SK-N-SH treated with all-trans-retinoic acid at 6 μM for 48 hours (cell line): Measurements from ENCODE around the gene PITPNC1.
"Not testable (repeated sequence)": the region's sequence is repeated elsewhere in the genome, so short reads cannot be mapped to it uniquely, and the experiment has no call there.

ENCODE experiments used
- ATAC-seq: fragments of 200-7000 bp; cut with Tn5 transposase; 3 replicates; pipeline ENCODE4 v1.9.1; 2020; ENCODE audit warnings: mild to moderate bottlenecking, moderate library complexity
- ARNTL ChIP-seq: fragments of 450-650 bp; formaldehyde crosslinking; IDR thresholded peaks from 2 replicates; pipeline ENCODE4 v1.5.0; 2020; ENCODE audit warnings: low read depth, mild to moderate bottlenecking, moderate library complexity, borderline replicate concordance
- CSDC2 ChIP-seq: fragments of 250-450 bp; sonication (Bioruptor Pico); IDR thresholded peaks from 2 replicates; pipeline ENCODE4 v1.5.0; 2020; ENCODE audit warnings: mild to moderate bottlenecking, moderate library complexity
- ESRRG ChIP-seq: fragments of 250-450 bp; sonication (Bioruptor Pico); IDR thresholded peaks from 2 replicates; pipeline ENCODE4 v1.6.1; 2021; ENCODE audit warnings: mild to moderate bottlenecking
- GLIS3 ChIP-seq: fragments of 250-450 bp; sonication (Bioruptor Pico); IDR thresholded peaks from 2 replicates; pipeline ENCODE4 v1.5.0; 2020; ENCODE audit warnings: mild to moderate bottlenecking, moderate library complexity
- ISL1 ChIP-seq: fragments of 250-450 bp; sonication (Bioruptor Pico); IDR thresholded peaks from 2 replicates; pipeline ENCODE4 v2.1.2; 2022; ENCODE audit warnings: mild to moderate bottlenecking, moderate library complexity
- OSR1 ChIP-seq: fragments of 250-450 bp; sonication (Bioruptor Pico); IDR thresholded peaks from 2 replicates; pipeline ENCODE4 v1.8.0; 2022; ENCODE audit warnings: moderate library complexity, mild to moderate bottlenecking, inconsistent platforms
- PPARA ChIP-seq: fragments of 250-450 bp; sonication (Bioruptor Pico); IDR thresholded peaks from 2 replicates; pipeline ENCODE4 v1.5.0; 2020; ENCODE audit warnings: mild to moderate bottlenecking, borderline replicate concordance
- TCF4 ChIP-seq: fragments of 250-450 bp; sonication (Bioruptor Pico); IDR thresholded peaks from 2 replicates; pipeline ENCODE4 v1.8.0; 2021; ENCODE audit warnings: mild to moderate bottlenecking, moderate library complexity, borderline replicate concordance
- TOX ChIP-seq: fragments of 250-450 bp; sonication (Bioruptor Pico); IDR thresholded peaks from 2 replicates; pipeline ENCODE4 v1.8.0; 2021; ENCODE audit warnings: mild to moderate bottlenecking, moderate library complexity, borderline replicate concordance
- ZC3H10 ChIP-seq: fragments of 250-450 bp; sonication (Bioruptor Pico); IDR thresholded peaks from 2 replicates; pipeline ENCODE4 v1.5.1; 2021; ENCODE audit warnings: mild to moderate bottlenecking, moderate library complexity
- ZFP3 ChIP-seq: fragments of 250-450 bp; sonication (Bioruptor Pico); IDR thresholded peaks from 2 replicates; pipeline ENCODE4 v1.5.0; 2020; ENCODE audit warnings: mild to moderate bottlenecking, moderate library complexity
- ZFP30 ChIP-seq: fragments of 450-650 bp; formaldehyde crosslinking; IDR thresholded peaks from 2 replicates; pipeline ENCODE4 v1.5.0; 2022; ENCODE audit warnings: mild to moderate bottlenecking, moderate library complexity
- ZNF565 ChIP-seq: fragments of 450-650 bp; formaldehyde crosslinking; conservative IDR thresholded peaks from 2 replicates; pipeline ENCODE4 v1.5.0; 2020; ENCODE audit warnings: low read depth, mild to moderate bottlenecking, moderate library complexity
- ZNF70 ChIP-seq: fragments of 450-650 bp; formaldehyde crosslinking; IDR thresholded peaks from 2 replicates; pipeline ENCODE4 v1.5.0; 2020; ENCODE audit warnings: mild to moderate bottlenecking, moderate library complexity
- TF ChIP-seq, protein P1 (sequence below): fragments of 250-450 bp; sonication (Bioruptor Pico); IDR thresholded peaks from 2 replicates; pipeline ENCODE4 v1.8.0; 2020; ENCODE audit warnings: mild to moderate bottlenecking, moderate library complexity, borderline replicate concordance
- TF ChIP-seq, protein P2 (sequence below): fragments of 250-450 bp; sonication (Bioruptor Pico); IDR thresholded peaks from 2 replicates; pipeline ENCODE4 v1.5.1; 2021; ENCODE audit warnings: mild to moderate bottlenecking, moderate library complexity
- TF ChIP-seq, protein P3 (sequence below): fragments of 250-450 bp; sonication (Bioruptor Pico); IDR thresholded peaks from 2 replicates; pipeline ENCODE4 v1.5.1; 2020; ENCODE audit warnings: low read depth, mild to moderate bottlenecking, moderate library complexity
- TF ChIP-seq, protein P4 (sequence below): fragments of 250-450 bp; sonication (Bioruptor Pico); IDR thresholded peaks from 2 replicates; pipeline ENCODE4 v1.8.0; 2021; ENCODE audit warnings: low read depth, mild to moderate bottlenecking, moderate library complexity, borderline replicate concordance
- TF ChIP-seq, protein P5 (sequence below): fragments of 250-450 bp; sonication (Bioruptor Pico); IDR thresholded peaks from 2 replicates; pipeline ENCODE4 v1.5.0; 2020; ENCODE audit warnings: mild to moderate bottlenecking, moderate library complexity

Gene PITPNC1

DNA sequence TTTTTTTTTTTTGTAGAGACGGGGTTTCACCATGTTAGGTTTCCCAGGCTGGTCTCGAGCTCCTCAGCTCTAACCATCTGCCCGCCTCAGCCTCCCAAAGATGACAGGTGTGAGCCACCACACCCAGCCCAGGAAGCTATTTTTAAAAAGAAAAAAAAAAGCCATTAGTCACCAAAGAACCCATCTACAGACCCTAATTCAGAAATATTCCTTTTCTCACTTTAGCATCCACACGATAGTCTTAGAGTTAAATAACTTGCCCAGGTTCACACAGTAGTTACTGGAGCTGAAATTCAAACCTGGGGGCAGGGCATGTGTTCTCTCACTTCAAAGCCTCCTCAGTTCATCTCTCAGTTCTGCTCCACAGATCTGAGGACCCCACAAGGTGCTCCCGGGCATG is 270.4 kb downstream of the PITPNC1 start:
- no peak for ATAC-seq
- no peak for TF ChIP-seq ZFP3 (CRISPR knock-in tag)
- no peak for TF ChIP-seq ZFP30

DNA sequence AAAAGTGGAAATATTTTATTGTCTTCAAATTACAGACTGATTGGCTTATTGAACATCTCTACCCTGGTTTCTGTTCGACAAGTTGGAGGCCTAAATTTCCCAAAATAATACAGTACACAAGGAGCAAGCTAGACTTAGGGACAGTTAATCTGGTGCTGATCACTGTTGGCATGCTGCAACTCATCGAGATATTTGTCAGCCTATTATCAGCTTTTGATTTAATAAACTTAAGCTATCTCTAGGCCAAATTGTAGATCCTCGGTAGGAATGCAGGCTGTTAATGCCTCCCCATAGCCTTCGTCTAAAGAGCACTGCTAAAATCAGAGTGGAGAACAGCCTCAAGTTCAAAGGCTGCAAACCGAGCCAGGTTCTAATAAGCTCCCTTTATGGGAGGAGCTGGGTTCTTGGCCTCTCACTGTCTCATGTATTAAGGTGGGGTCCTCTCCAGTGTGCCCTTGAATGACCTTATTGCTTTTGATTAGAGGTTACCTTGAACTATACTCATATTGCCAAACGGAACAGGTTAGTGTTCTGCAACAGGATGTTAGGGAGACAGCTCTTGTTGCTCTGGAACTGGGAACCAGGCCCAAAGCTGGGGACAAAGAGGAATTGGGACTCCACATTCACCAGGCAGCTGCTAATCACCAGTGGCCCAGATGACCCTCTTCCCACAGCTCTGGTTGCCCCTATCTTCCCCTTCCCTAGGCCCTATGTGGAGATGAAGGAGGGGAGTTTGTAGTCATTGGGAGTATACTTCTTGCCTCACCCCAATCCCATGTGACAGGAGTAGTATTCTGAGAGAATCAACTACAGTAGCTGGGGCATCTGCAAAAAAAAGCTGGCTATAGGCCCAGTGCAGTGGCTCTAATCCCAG is 271.2 kb downstream of the PITPNC1 start:
- ATAC-seq = no peak
- TF ChIP-seq ESRRG (CRISPR knock-in tag) (no peak), GLIS3 (no peak), TCF4 (CRISPR knock-in tag) (peak; percentile 17; the same call in 1 of the 2 replicates)
- TF ChIP-seq, protein P1, sequence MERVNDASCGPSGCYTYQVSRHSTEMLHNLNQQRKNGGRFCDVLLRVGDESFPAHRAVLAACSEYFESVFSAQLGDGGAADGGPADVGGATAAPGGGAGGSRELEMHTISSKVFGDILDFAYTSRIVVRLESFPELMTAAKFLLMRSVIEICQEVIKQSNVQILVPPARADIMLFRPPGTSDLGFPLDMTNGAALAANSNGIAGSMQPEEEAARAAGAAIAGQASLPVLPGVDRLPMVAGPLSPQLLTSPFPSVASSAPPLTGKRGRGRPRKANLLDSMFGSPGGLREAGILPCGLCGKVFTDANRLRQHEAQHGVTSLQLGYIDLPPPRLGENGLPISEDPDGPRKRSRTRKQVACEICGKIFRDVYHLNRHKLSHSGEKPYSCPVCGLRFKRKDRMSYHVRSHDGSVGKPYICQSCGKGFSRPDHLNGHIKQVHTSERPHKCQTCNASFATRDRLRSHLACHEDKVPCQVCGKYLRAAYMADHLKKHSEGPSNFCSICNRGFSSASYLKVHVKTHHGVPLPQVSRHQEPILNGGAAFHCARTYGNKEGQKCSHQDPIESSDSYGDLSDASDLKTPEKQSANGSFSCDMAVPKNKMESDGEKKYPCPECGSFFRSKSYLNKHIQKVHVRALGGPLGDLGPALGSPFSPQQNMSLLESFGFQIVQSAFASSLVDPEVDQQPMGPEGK = no peak

DNA sequence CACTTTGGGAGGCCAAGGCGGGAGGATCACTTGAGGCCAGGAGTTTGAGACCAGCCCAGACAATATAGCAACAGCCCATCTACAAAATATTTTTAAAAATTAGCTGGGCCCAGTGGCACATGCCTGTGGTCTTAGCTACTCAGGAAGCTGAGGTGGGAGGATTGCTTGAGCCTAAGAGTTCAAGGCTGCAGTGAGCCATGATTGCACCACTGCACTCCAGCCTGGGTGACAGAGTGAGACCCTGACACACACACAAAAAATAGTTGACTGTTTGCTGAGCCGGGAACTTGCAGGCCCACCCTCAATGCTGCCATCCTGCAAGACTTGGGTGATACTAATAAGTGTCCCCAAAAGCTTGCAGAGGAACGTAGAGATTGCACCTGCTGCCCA is 271.8 kb downstream of the PITPNC1 start:
- not testable (repeated sequence) for ATAC-seq

DNA sequence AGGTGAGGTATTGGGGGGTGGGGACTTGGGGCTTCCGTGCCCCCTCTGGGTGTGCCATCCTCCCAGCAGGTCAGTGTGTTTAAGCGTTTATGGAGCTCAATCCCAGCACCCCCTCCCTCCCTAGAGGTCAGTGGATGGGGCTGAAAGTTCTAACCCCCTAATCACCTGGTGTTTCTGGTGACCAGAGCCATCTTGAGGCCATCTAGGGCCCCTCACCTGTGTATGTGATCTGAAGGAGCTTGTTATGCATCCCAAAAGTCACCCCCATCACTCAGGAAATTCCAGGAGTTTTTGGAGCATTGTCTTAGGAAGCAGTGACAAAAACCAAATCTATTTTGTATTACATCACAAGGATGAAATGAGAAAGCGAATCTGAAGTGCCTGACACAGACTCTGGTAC is 272.8 kb downstream of the PITPNC1 start:
- no peak for TF ChIP-seq ESRRG (CRISPR knock-in tag)
- TF ChIP-seq ZC3H10 (CRISPR knock-in tag) = no peak
- TF ChIP-seq, protein P2, sequence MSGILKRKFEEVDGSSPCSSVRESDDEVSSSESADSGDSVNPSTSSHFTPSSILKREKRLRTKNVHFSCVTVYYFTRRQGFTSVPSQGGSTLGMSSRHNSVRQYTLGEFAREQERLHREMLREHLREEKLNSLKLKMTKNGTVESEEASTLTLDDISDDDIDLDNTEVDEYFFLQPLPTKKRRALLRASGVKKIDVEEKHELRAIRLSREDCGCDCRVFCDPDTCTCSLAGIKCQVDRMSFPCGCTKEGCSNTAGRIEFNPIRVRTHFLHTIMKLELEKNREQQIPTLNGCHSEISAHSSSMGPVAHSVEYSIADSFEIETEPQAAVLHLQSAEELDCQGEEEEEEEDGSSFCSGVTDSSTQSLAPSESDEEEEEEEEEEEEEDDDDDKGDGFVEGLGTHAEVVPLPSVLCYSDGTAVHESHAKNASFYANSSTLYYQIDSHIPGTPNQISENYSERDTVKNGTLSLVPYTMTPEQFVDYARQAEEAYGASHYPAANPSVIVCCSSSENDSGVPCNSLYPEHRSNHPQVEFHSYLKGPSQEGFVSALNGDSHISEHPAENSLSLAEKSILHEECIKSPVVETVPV (CRISPR knock-in tag) = no peak
- TF ChIP-seq, protein P3, sequence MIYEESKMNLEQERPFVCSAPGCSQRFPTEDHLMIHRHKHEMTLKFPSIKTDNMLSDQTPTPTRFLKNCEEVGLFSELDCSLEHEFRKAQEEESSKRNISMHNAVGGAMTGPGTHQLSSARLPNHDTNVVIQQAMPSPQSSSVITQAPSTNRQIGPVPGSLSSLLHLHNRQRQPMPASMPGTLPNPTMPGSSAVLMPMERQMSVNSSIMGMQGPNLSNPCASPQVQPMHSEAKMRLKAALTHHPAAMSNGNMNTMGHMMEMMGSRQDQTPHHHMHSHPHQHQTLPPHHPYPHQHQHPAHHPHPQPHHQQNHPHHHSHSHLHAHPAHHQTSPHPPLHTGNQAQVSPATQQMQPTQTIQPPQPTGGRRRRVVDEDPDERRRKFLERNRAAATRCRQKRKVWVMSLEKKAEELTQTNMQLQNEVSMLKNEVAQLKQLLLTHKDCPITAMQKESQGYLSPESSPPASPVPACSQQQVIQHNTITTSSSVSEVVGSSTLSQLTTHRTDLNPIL = no peak
- TF ChIP-seq TCF4 (CRISPR knock-in tag) = no peak
- no peak for TF ChIP-seq ARNTL (CRISPR knock-in tag)
- TF ChIP-seq, protein P4, sequence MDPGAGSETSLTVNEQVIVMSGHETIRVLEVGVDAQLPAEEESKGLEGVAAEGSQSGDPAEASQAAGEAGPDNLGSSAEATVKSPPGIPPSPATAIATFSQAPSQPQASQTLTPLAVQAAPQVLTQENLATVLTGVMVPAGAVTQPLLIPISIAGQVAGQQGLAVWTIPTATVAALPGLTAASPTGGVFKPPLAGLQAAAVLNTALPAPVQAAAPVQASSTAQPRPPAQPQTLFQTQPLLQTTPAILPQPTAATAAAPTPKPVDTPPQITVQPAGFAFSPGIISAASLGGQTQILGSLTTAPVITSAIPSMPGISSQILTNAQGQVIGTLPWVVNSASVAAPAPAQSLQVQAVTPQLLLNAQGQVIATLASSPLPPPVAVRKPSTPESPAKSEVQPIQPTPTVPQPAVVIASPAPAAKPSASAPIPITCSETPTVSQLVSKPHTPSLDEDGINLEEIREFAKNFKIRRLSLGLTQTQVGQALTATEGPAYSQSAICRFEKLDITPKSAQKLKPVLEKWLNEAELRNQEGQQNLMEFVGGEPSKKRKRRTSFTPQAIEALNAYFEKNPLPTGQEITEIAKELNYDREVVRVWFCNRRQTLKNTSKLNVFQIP (CRISPR knock-in tag) = no peak
- TF ChIP-seq CSDC2 (CRISPR knock-in tag) = no peak
- TF ChIP-seq PPARA (CRISPR knock-in tag) = no peak
- ATAC-seq = no peak

DNA sequence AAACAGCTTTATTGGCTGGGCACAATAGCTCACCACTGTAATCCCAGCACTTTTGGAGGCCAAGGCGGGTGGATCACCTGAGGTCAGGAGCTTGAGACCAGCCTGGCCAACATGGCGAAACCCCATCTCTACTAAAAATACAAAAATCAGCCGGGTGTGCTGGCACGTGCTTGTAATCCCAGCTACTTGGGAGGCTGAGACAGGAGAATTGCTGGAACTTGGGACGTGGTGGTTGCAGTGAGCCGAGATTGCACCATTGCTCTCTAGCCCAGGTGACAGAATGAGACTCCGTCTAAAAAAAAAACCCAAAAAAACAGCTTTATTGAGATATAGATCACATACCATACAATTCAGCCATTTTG is 274.1 kb downstream of the PITPNC1 start:
- ATAC-seq = not testable (repeated sequence)

DNA sequence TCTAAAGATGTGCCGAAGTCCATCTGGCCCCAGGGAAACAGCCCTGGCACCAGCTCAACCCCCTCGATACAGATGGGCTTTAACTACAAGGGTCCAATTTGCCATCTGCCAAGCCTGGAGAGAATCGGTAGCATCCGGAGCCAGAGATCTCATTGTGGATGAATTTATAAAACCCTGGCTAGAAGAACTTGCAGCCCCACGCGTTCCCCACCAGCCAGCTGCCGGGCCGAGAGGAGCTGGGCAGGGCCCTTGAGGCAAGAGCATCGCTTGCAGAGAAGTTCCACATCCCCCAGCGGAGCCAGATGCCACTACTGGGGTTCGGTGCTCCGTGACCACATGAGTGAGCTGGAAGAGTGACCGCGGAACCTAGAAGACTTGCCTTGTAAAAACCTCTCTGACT is 275.4 kb downstream of the PITPNC1 start:
- no peak for ATAC-seq
- TF ChIP-seq, protein P5, sequence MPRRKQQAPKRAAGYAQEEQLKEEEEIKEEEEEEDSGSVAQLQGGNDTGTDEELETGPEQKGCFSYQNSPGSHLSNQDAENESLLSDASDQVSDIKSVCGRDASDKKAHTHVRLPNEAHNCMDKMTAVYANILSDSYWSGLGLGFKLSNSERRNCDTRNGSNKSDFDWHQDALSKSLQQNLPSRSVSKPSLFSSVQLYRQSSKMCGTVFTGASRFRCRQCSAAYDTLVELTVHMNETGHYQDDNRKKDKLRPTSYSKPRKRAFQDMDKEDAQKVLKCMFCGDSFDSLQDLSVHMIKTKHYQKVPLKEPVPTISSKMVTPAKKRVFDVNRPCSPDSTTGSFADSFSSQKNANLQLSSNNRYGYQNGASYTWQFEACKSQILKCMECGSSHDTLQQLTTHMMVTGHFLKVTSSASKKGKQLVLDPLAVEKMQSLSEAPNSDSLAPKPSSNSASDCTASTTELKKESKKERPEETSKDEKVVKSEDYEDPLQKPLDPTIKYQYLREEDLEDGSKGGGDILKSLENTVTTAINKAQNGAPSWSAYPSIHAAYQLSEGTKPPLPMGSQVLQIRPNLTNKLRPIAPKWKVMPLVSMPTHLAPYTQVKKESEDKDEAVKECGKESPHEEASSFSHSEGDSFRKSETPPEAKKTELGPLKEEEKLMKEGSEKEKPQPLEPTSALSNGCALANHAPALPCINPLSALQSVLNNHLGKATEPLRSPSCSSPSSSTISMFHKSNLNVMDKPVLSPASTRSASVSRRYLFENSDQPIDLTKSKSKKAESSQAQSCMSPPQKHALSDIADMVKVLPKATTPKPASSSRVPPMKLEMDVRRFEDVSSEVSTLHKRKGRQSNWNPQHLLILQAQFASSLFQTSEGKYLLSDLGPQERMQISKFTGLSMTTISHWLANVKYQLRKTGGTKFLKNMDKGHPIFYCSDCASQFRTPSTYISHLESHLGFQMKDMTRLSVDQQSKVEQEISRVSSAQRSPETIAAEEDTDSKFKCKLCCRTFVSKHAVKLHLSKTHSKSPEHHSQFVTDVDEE = no peak
- TF ChIP-seq ARNTL (CRISPR knock-in tag) (no peak), ZNF70 (no peak), TOX (CRISPR knock-in tag) (no peak), OSR1 (CRISPR knock-in tag) (no peak), GLIS3 (no peak), ESRRG (CRISPR knock-in tag) (no peak), ZFP3 (CRISPR knock-in tag) (no peak), TCF4 (CRISPR knock-in tag) (no peak), ZNF565 (no peak), ISL1 (no peak), ZFP30 (no peak)
- TF ChIP-seq, protein P2 (CRISPR knock-in tag) = no peak
